CD8-positive, alpha-beta memory T cell (primary cell): ENCODE results near the gene BICD1. TPM values are rescaled to one million over a fixed set of nuclear protein-coding genes. Genes with fewer than 3 reads are reported as not detected.
"Not testable (repeated sequence)": the region's sequence is repeated elsewhere in the genome, so short reads cannot be mapped to it uniquely, and the experiment has no call there.

ENCODE experiments used
- CTCF ChIA-PET: fragments of 350-600 bp; sonication (Branson Sonifier 250); formaldehyde crosslinking; loops from one replicate; lab custom pipeline; 2021; ENCODE audit warnings: antibody characterized with exemption; lab: Charles Lee
- POLR2A ChIA-PET: fragments of 350-600 bp; sonication (Branson Sonifier 250); formaldehyde crosslinking; loops from one replicate; lab custom pipeline; 2021; ENCODE audit warnings: antibody characterized with exemption; lab: Charles Lee
- DNase-seq, 5 donors: peaks; one replicate each; pipeline versions ENCODE4 v3.0.0 to v3.0.0-alpha.2; 2020 to 2022; ENCODE audit warnings: mixed read lengths in 1 of 5
- H3K27ac ChIP-seq: one replicate; pipeline ENCODE4 v1.7.0; 2013; ENCODE audit warnings: low read depth, mild to moderate bottlenecking, low read length, moderate library complexity
- H3K27me3 ChIP-seq: 2 replicates; pipeline ENCODE4 v1.7.0; 2013; ENCODE audit warnings: low read length, mild to moderate bottlenecking; ENCODE audit not compliant: insufficient read depth, poor library complexity, severe bottlenecking
- H3K36me3 ChIP-seq: 2 replicates; pipeline ENCODE4 v1.7.0; 2013; ENCODE audit warnings: mild to moderate bottlenecking, low read length, moderate library complexity; ENCODE audit not compliant: insufficient read depth
- H3K4me1 ChIP-seq: 2 replicates; pipeline ENCODE4 v1.7.0; 2013; ENCODE audit warnings: mild to moderate bottlenecking, low read length, moderate library complexity; ENCODE audit not compliant: insufficient read depth
- H3K4me3 ChIP-seq: 2 replicates; pipeline ENCODE4 v1.7.0; 2013; ENCODE audit warnings: mild to moderate bottlenecking, low read length
- H3K9me3 ChIP-seq: 2 replicates; pipeline ENCODE4 v1.7.0; 2013; ENCODE audit warnings: mild to moderate bottlenecking, low read length
- H3K27ac Mint-ChIP-seq, 8 donors: one replicate each; pipeline ENCODE4 v1.8.0; 2020 to 2021; ENCODE audit warnings: mixed read lengths in 8 of 8, mild to moderate bottlenecking in 6 of 8, inconsistent platforms in 3 of 8, moderate library complexity in 3 of 8
- H3K27me3 Mint-ChIP-seq, 2 donors: one replicate each; pipeline ENCODE4 v1.8.0; 2020 to 2021; ENCODE audit warnings: mixed read lengths in 2 of 2, mild to moderate bottlenecking in 1 of 2, moderate library complexity in 1 of 2
- H3K36me3 Mint-ChIP-seq, 3 donors: one replicate each; pipeline ENCODE4 v1.8.0; 2020 to 2021; ENCODE audit warnings: mixed read lengths in 3 of 3, inconsistent platforms in 1 of 3, mild to moderate bottlenecking in 1 of 3
- H3K4me1 Mint-ChIP-seq, 3 donors: one replicate each; pipeline ENCODE4 v1.8.0; 2020 to 2021; ENCODE audit warnings: mixed read lengths in 3 of 3, inconsistent platforms in 1 of 3, mild to moderate bottlenecking in 1 of 3
- H3K4me3 Mint-ChIP-seq, 7 donors: one replicate each; pipeline ENCODE4 v1.8.0; 2020 to 2021; ENCODE audit warnings: mixed read lengths in 7 of 7, mild to moderate bottlenecking in 6 of 7, moderate library complexity in 4 of 7, inconsistent platforms in 2 of 7
- H3K9me3 Mint-ChIP-seq, 5 donors: one replicate each; pipeline ENCODE4 v1.8.0; 2020 to 2022; ENCODE audit warnings: mixed read lengths in 5 of 5, mild to moderate bottlenecking in 3 of 5, moderate library complexity in 2 of 5, inconsistent platforms in 1 of 5
- polyA plus RNA-seq: library from polyadenylated mRNA; unstranded; fragments of 300-500 nt; fragmentation: Illumina TruSeq; gene quantifications from one replicate; pipeline ENCODE4 v1.2.3, GENCODE V29; 2021
- total RNA-seq, 2 experiments: library from RNA; stranded (reverse); gene quantifications; one replicate each; pipeline ENCODE4 v1.2.3, GENCODE V29; 2021

BICD1 gene
- total and polyA plus RNA-seq, 3 experiments from 2014 or later = 8.7 to 20.5 (median 18.0) TPM

DNA sequence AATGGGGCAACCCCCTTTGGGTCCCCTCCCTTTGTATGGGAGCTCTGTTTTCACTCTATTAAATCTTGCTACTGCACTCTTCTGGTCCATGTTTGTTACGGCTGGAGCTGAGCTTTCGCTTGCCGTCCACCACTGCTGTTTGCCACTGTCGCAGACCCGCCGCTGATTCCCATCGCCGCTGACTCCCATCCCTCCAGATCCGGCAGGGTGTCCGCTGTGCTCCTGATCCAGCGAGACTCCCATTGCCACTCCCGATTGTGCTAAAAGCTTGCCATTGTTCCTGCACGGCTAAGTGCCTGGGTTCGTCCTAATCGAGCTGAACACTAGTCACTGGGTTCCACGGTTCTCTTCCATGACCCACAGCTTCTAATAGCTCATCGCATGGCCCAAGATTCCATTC lies 168.9 kb downstream of the BICD1 start:
- DNase-seq, H3K27me3 ChIP-seq, H3K36me3 Mint-ChIP-seq, H3K36me3 ChIP-seq, H3K4me3 ChIP-seq, H3K4me3 Mint-ChIP-seq, H3K27me3 Mint-ChIP-seq, CTCF ChIA-PET, H3K9me3 Mint-ChIP-seq, H3K27ac ChIP-seq, H3K27ac Mint-ChIP-seq, H3K9me3 ChIP-seq, POLR2A ChIA-PET: not testable (repeated sequence)
- peaks cover 18% of the 10 kb centered on the region for H3K4me1 ChIP-seq
- peaks cover 16 to 17% (median 17%) of the 10 kb centered on the region in 3 donors for H3K4me1 Mint-ChIP-seq

DNA sequence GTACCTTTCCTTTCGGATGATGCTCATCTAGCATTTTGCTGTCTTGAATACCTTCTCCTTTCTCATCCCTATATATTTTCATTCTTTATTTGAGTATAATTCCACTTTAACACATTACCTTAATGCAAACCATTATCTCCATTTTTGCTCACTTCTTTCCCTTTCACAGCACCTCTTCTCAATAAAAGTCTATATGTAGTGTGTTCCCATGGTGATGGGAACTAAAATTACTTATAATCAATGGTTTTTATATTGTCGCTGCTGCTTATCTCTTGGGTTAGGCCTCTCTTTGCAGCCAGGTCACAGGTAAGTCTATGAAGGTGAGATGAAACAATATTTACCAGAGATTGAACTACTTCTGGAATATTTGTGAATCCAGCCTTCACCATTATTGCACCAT lies 171.1 kb downstream of the BICD1 start:
- no peak for DNase-seq
- Mint-ChIP-seq H3K27me3 (no peaks in the 10 kb centered on the region), H3K27ac (no peak overlapping the region), H3K4me1 (peaks cover 13% of the 10 kb centered on the region in 3 donors), H3K36me3 (peaks cover 0 to 5% (median 4%) of the 10 kb centered on the region in 3 donors), H3K9me3 (peaks cover 0 to 1% (median 0%) of the 10 kb centered on the region in 5 donors), H3K4me3 (no peak overlapping the region)
- Histone ChIP-seq H3K4me3 (no peak overlapping the region), H3K4me1 (peaks cover 14% of the 10 kb centered on the region), H3K9me3 (no peaks in the 10 kb centered on the region), H3K36me3 (no peaks in the 10 kb centered on the region), H3K27ac (no peak overlapping the region), H3K27me3 (no peaks in the 10 kb centered on the region)
- ChIA-PET CTCF (no interaction called here), POLR2A (no interaction called here)

DNA sequence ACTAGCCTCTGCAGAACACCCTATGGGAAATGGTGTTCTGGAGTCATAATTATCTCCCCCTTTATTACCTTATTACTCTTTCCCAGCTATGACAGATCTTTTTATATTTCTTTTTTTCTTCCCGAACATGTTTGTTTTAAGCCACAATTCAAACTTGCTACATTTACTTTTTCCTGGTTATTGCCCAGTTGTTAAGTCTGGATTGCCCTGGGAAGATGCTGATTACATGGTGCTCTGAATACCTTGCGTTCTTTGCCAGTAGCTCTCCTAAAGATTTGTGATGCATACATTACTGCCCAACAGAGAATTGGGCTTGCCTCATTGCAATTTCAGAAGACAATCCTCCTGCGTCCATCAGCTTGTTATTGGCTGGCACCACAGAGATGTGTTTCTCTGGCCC lies 174.5 kb downstream of the BICD1 start:
- Histone ChIP-seq H3K4me3 (no peak overlapping the region), H3K27me3 (no peaks in the 10 kb centered on the region), H3K4me1 (no peaks in the 10 kb centered on the region), H3K27ac (no peak overlapping the region), H3K36me3 (no peaks in the 10 kb centered on the region), H3K9me3 (no peaks in the 10 kb centered on the region)
- no peak for DNase-seq
- CTCF ChIA-PET = no interaction called here
- no peak overlapping the region for H3K4me3 Mint-ChIP-seq
- H3K27ac Mint-ChIP-seq = no peak overlapping the region
- POLR2A ChIA-PET = no interaction called here
- H3K36me3 Mint-ChIP-seq = peaks cover 0 to 5% (median 3%) of the 10 kb centered on the region in 3 donors
- H3K9me3 Mint-ChIP-seq = no peaks in the 10 kb centered on the region
- H3K4me1 Mint-ChIP-seq = no peaks in the 10 kb centered on the region
- no peaks in the 10 kb centered on the region for H3K27me3 Mint-ChIP-seq

DNA sequence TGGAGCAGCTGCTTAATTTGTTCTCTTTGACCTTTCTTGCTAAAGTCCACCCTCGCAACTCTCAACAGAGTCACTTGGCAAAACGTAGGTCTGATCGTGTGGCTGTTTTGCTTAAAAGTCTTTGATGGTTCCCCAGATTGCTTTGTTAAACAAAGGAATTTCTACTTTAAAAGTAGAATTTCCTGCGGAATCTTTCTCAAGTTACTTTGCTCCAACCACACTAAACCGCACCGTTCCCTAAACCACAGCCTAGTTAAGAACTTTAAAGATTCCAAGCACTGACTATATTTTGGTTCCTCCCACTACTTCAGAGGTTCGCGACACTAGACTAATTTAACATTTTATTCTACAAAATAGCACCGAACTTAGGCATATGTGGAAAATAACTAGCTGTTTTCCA lies 177.9 kb downstream of the BICD1 start:
- Mint-ChIP-seq H3K9me3 (no peaks in the 10 kb centered on the region), H3K36me3 (peaks cover 0 to 4% (median 3%) of the 10 kb centered on the region in 3 donors), H3K27ac (no peak overlapping the region), H3K4me1 (no peaks in the 10 kb centered on the region), H3K27me3 (no peaks in the 10 kb centered on the region), H3K4me3 (no peak overlapping the region)
- H3K36me3 ChIP-seq = no peaks in the 10 kb centered on the region
- no peaks in the 10 kb centered on the region for H3K27me3 ChIP-seq
- ChIA-PET CTCF (no interaction called here), POLR2A (no interaction called here)
- H3K4me1 ChIP-seq = no peaks in the 10 kb centered on the region
- no peak overlapping the region for H3K27ac ChIP-seq
- H3K4me3 ChIP-seq = no peak overlapping the region
- H3K9me3 ChIP-seq = no peaks in the 10 kb centered on the region
- DNase-seq = no peak

DNA sequence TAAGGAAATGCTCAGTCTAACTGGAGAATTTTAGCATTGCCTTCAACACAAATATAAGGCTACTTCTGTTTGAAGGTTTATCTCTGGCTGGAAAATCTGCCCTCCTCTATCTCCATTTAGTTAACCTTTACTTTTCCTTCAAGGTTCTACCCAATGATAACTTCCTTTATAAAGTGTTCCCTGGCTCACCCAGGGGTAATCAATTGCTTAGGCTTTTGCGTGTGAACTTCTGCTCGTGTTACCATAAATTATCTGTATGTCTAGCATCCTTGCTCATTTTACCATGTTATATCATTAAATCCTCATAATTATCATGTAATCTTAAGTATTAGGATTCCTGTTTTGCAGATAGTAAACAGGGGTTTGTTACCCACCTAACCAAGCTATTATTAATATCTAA lies 178.4 kb downstream of the BICD1 start:
- POLR2A ChIA-PET = no interaction called here
- H3K4me3 Mint-ChIP-seq = no peak overlapping the region

DNA sequence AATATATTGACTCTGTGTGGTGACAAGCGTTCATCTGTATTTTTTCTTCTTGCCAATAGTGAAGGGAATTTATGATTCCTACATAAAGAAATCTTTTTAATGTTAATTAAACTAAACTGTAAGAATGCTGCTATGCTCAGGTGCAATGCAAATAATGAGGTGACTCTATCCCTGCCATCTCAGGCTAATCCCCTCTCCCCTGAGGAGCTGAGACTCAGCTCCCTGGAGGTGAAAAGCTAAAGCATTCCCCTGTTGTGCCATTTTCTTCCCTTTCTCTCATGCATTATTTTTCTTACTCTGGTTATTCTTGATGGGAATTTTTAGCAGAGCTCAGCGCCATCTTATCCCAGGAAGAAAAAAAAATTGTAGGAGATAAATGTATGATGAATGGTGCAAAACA lies 178.8 kb downstream of the BICD1 start:
- Mint-ChIP-seq H3K4me1 (no peaks in the 10 kb centered on the region), H3K27ac (no peak overlapping the region), H3K4me3 (no peak overlapping the region), H3K27me3 (no peaks in the 10 kb centered on the region), H3K36me3 (peaks cover 0 to 4% (median 3%) of the 10 kb centered on the region in 3 donors), H3K9me3 (no peaks in the 10 kb centered on the region)
- ChIA-PET CTCF (interaction anchor here (1.0 kb wide), 1 partner anchor 8 kb away, joined by 3 read pairs; no protein-coding TSS in a partner anchor), POLR2A (no interaction called here)
- no peak for DNase-seq
- H3K4me3 ChIP-seq = no peak overlapping the region
- H3K36me3 ChIP-seq = no peaks in the 10 kb centered on the region
- H3K4me1 ChIP-seq = no peaks in the 10 kb centered on the region
- H3K9me3 ChIP-seq = no peaks in the 10 kb centered on the region
- H3K27ac ChIP-seq = no peak overlapping the region
- H3K27me3 ChIP-seq = no peaks in the 10 kb centered on the region

More for the DNA sequence above, 178.4 kb downstream of the BICD1 start:
- CTCF ChIA-PET = interaction anchor here (1.0 kb wide), 1 partner anchor 9 kb away, joined by 3 read pairs; no protein-coding TSS in a partner anchor
- H3K27ac Mint-ChIP-seq = no peak overlapping the region
- Histone ChIP-seq H3K36me3 (no peaks in the 10 kb centered on the region), H3K27ac (no peak overlapping the region), H3K4me3 (no peak overlapping the region), H3K27me3 (no peaks in the 10 kb centered on the region), H3K4me1 (no peaks in the 10 kb centered on the region), H3K9me3 (no peaks in the 10 kb centered on the region)
- no peaks in the 10 kb centered on the region for H3K9me3 Mint-ChIP-seq
- no peaks in the 10 kb centered on the region for H3K27me3 Mint-ChIP-seq
- no peaks in the 10 kb centered on the region for H3K4me1 Mint-ChIP-seq
- no peak for DNase-seq
- peaks cover 0 to 4% (median 3%) of the 10 kb centered on the region in 3 donors for H3K36me3 Mint-ChIP-seq

DNA sequence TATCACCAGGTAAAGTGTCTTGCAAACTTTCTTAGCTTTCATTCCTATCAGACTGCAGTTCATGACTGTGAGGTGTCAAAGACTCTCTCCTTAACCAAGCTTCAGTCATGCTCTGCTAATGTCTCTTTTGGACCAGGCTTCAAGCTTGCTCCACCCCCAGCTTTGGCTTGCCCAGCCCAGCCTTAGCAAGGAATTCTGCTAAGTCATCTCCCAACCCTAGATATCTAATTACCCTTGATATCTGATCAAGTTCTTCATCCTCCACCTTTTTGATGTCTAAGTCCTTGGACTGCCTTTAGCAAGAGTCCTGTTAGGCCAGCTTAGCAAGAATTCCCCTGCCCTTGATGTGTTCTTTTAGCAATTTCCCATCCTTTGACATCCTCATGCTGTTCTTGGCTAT lies 183.8 kb downstream of the BICD1 start:
- Histone ChIP-seq H3K27me3 (no peaks in the 10 kb centered on the region), H3K27ac (no peak overlapping the region), H3K4me3 (no peak overlapping the region), H3K4me1 (no peaks in the 10 kb centered on the region), H3K36me3 (no peaks in the 10 kb centered on the region), H3K9me3 (no peaks in the 10 kb centered on the region)
- Mint-ChIP-seq H3K36me3 (peaks cover under 1 to 8% (median 3%) of the 10 kb centered on the region in 3 donors), H3K27me3 (no peaks in the 10 kb centered on the region), H3K4me1 (no peaks in the 10 kb centered on the region), H3K27ac (peak overlapping the region in 1 of 8 donors; percentile 13), H3K9me3 (no peaks in the 10 kb centered on the region), H3K4me3 (no peak overlapping the region)
- CTCF ChIA-PET = interaction anchor here (1.1 kb wide), 1 partner anchor 633 kb away, joined by 3 read pairs; no protein-coding TSS in a partner anchor
- DNase-seq = no peak
- POLR2A ChIA-PET = no interaction called here

DNA sequence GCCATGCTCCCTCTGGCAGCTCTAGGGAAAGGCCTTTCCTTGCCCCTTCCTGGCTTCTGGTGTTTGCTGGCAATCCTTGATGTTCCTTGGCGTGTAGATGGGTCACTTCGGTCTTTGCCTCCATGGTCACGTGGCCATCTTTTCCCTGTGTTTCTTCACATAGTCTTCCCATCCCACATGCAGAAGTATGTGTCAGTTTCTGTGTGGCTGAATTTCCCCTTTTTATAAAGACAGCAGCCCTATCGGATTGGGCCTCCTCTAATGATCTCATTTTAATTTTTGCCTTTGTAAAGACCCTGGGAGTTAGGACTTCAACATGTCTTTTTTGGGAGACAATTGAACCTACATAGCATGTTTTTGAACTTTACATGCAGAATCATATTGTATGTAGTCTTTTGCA lies 185.5 kb downstream of the BICD1 start:
- no peak overlapping the region for H3K27ac ChIP-seq
- Mint-ChIP-seq H3K9me3 (no peaks in the 10 kb centered on the region), H3K27ac (peak overlapping the region in 1 of 8 donors; percentile 43), H3K27me3 (no peaks in the 10 kb centered on the region), H3K4me1 (no peaks in the 10 kb centered on the region), H3K36me3 (peaks cover 3 to 8% (median 3%) of the 10 kb centered on the region in 3 donors), H3K4me3 (no peak overlapping the region)
- H3K4me1 ChIP-seq = no peaks in the 10 kb centered on the region
- ChIA-PET CTCF (no interaction called here), POLR2A (no interaction called here)
- no peak for DNase-seq
- H3K4me3 ChIP-seq = no peak overlapping the region
- H3K27me3 ChIP-seq = no peaks in the 10 kb centered on the region
- no peaks in the 10 kb centered on the region for H3K9me3 ChIP-seq
- no peaks in the 10 kb centered on the region for H3K36me3 ChIP-seq
